GM18526 (cell line): ENCODE measurements around the gene MRPL20.

Source experiments
- POLR2A ChIP-seq: IDR thresholded peaks from 3 replicates; pipeline ENCODE4 v1.6.1; 2011; ENCODE audit not compliant: insufficient read length; ENCODE audit errors: extremely low read depth

Gene MRPL20

DNA sequence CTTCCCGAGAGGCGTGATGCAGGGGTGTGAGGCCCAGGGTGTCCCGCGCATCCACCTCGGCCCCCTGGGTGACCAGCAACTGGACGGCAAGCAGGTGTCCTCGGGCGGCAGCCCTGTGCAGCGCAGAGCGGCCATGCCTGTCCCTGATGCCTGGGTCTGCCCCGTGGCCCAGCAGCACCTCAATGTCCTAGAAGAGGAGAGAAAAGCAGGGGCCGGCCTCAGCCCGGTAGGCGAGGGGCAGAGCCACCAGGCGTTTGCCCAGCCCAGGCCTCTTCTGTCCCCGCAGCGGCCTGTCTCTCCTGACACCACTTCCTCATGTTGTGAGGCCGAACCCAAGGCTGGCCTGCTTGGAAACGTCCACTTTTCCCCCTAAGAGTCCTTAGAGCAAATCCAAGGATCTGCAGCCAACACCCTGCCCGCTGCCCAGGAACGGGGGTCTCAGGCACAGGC, 12.3 kb upstream of the MRPL20 start:
- TF ChIP-seq POLR2A, result no peak

DNA sequence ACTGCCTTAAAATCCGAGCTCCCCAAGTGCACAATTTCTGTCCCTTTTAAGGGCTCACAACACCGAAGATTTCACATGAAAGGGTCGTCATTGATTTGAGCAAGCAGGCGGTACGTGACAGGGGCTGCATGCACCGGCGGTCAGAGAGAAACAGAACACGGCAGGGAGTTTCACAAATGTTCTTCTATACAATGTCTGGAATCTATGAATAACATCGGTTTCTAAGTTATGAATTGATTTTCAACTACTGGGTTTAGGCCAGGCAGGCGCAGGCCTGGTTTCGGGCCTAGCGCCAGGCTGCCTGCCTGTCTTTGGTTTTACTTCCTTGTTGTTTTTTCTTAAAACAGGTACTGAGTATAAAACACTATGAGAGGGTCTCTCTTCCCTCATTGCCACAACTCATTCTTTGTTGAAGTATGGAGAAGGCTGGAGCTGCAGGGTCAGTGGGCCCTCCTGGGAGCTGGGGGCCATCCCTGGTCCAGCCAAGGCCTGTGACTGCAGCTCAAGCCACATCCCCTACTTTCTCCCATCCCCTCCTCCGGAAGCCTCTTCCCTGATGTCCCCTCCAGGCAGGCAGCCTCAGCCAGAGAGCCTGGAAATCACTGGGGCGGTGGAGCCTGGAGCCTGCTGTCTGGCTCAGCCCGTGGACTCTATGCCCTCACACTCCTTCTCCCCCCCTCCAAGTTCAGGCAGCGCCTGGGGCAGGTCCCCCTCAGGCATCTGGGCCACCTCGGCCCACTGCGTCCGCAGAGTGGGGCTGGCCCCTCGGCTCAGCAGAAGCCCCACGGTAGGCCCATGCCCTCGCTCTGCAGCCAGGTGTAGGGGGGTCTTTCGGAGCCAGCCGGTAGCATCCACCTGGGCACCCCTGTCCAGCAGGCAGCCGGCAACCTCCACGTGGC, 11.6 kb upstream of the MRPL20 start:
- TF ChIP-seq POLR2A, result no peak

DNA sequence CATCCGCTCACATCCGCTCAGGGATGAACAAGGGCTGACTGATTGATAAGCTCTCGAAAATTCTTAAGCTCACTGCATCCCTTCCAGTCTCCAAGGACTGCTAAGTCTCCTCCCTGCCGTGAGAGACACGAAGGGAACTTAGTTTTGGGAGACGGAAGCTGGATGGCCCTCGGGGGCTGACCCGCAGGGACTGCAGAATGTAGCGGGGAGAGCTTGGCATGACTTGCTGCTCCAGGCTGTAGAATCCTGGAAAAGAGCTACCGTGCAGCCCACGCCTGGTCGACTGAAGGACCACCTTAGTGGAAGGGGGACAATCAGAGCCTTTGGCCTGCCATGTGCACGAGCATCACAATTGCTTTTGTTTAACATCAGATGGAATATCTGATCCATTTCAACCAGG, 8.7 kb upstream of the MRPL20 start:
- no peak for TF ChIP-seq POLR2A

DNA sequence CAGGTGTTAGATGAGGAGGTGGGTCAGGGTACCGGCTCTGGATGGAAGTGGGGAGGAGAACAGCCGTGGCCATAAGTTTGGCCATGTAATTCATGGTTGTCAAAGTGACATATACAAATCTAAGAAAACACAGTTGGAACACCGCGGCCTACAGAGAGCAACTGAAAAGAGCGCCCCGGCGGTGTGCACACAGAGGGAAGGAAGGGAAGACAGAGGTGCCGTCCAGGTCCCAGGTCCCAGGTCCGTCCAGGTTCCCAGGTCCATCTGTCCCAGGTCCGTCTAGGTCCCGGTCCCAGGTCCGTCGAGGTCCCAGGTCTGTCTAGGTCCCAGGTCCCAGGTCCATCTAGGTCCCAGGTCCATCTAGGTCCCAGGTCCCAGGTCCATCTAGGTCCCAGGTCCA, 4.5 kb upstream of the MRPL20 start:
- TF ChIP-seq POLR2A, result no peak

DNA sequence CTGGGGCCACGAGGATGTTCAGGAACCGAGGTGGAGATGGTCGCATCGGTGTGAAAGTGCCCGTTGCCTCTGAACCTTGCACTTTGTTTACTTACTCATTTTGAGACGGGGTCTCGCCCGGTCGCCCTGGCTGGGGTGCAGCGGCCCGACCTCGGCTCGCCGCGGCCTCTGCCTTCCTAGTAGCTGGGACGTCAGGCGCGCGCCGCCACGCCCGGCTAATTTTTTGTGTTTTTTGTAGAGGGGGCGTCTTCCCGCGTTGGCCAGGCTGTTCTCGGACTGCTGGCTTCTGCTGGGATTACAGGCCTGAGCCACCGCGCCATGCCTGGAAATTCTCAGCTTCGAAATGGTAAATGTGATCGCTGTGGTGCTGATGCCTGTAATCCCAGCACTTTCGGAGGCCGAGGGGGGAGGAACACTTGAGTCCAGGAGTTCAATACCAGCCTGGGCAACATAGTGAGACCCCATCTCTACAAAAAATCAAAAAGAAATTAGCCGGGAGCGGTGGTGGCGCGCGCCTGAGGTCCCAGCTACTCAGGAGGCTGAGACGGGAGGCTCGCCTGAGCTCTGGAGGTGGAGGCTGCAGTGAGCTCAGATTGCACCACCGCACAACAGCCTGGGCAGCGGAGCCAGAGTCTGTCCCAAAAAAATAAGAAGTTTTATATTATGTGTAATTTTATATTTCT, 684 bp upstream of the MRPL20 start:
- TF ChIP-seq POLR2A, result no peak

DNA sequence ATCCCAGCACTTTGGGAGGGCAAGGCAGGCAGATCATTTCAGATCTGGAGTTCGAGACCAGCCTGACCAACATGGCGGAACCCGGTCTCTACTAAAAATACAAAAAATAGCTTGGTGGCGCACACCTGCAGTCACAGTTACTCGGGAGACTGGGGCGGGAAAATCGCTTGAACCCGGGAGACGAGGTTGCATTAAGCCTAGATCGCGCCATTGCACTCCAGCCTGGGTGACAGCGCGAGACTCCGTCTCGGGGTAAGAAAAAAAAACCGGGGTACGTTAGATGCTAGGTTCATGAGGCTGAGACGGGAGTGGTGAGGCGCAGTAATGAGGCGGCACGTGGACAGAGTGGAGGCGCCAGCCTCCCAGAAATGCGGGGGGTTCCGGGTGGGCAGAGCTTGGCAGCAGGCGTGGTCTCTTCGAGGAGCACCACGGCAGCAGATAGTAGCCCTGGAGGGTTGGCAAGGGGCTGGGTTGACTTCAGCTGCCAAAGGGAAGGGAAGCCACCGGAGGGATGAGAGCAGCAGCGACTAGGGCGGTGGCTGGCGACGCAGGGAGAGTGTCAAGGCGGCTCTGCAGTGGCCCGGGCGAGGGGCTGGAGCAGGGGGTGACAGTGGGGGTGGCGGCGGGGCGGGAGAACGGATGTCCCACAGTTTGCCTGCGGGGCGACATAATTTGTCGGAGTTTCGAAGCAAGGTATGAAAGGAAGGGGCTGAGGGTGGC, 832 bp downstream of the MRPL20 start:
- no peak for TF ChIP-seq POLR2A

DNA sequence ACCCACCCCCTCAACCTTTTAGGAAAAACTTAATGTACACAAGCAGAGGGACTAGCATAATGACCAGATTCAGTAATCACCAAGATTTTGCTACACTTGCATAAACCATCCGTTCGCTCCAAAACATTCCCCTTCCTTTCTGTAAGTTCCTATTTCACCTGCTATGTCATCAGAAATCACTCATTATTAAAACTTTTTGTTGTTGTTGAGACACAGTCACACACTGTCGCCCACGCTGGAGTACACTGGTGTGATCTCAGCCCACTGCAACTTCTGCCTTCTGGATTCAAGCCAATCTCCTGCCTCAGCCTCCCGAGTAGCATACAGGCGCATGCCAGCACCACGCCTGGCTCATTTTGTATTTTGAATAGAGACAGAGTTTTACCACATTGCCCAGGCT, 3.4 kb downstream of the MRPL20 start:
- no peak for TF ChIP-seq POLR2A

DNA sequence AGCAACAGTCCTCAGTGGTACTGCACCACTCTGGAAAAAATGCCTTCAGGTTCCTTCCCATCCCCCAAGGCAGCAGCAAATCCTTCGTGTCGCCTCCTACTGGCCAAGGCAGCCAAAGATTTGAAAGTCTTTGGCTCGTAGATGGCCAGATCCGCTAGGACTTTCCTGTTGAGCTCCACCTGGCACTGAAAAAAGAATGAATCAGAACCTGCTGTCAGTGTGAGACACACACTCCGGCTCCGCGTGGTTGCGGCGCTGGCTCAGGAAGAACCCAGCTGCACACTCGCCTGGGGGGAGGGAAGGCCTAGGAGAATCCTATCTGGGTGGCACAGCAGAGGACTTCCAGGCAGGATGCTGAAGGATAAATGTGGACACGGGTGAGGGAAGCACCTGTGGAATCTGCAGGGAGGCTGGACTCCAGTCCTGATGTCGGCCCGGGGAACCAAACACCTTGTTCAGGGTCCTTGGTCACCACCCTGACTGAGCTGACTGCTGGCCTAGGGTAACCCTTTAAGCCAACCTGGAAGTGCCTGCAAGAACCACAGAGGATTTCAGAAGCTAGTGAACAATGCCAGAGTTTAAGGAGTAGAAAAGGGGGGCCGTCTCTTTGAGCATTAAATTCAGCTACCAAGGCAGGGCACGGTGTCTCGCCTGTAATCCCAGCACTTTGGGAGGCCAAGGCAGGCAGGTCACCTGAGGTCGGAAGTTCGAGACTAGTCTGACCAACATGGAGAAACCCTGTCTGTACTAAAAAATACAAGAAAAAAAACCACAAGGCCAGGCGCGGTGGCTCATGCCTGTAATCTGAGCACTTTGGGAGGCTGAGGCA, 4.8 kb downstream of the MRPL20 start:
- TF ChIP-seq POLR2A, result no peak

DNA sequence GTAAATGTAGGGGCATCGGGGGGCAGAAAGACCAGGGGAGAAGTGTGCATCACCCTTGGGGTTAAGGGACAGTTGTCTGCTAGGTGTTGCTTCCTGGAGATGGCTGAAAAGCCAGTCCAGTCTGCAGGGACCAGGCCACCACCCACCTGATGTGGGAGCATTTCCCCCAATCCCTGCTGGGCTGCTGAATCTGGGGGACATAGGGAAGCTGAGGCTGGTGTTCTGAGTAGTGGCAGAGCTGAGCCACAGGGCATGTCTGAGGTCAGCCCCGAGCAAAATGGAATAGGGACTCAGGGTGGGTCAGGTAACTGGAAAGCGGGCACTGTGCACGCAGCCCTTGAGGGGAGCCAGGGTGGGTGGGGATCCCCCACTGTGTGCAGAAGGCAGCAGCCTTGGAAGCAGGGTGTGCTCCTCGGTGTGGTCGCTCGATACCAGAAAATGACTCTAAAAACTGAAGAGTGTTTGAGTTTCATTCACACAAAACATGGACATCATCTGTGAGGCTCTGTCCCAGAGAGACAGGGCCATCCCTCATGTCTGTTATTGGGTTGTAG, 5.6 kb downstream of the MRPL20 start:
- TF ChIP-seq POLR2A, result no peak

DNA sequence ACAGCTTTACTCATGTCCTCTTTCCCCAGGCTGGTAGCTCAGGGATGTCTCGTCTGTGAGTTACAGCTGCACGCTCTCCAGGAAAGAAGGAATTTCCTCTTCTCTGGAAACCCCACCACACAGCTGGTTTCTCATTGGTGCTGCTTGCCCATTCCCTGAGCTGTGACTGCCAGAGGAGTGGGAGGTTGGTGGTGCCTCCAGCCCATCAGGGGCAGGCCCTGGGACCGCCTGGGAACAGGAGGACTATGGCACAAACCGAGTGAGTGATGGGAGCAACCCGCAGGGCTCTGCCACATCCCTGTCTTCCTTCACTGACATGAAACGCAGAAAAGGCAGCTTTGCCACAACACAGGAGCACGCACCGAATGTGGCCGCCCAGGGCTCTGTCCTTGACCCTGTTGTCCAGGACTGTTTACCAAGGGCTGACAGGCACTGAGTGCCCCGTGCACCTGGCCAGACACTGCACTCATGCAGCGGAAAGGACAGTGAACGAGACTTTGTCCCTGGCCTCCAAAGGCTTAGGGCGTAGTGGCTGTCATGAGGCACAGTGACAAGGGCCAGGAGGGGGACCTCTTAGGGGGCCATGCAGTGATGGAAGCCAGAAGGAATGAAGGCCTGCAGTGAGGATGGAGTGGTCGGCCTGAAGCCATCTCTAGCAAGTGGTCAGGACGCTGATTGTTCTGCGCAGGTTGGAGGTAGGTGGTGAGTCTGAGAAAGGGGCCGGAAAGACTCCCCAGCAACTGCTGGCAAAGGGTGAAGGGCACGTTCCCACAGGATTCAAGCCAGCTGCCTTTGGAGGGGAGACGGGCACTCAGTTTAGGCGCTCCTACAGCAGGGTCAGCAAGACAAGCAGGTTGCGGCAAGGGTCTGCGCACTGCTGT, 6.3 kb downstream of the MRPL20 start:
- peak; percentile 36 for TF ChIP-seq POLR2A

DNA sequence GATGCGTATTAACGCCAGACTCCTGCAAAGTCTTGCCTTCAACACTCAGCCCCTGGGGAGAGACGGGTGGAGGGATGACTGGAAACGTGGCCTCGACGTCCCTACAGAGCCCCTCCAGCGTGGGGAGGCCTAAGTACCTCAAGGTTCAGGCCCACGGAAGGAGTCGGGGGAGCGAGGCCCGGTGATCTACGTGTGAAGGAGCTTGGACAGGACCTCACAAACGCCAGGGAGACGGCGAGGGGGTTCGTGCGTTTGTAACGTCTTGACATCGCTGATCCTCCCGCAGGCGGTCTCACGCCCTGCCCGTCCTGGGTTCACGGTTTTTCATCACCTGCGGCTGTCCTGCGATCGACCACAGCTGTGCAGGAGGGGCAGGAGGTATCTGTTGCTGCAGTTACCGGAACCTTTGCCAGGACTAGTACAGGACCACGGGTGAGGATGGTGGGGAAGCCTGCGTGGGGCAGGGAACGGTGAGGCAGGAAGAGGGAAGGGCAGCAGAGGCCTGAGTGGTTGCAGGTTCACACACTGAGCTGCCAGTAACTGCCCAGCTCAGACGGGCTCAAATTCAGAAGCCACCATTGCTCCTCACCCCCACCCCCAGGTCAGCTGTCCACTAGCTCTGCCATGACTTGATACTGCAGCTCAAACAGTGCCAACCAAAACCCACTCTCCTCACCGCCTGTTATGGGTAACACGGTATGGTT, 7.1 kb downstream of the MRPL20 start:
- TF ChIP-seq POLR2A, result peak; percentile 4

DNA sequence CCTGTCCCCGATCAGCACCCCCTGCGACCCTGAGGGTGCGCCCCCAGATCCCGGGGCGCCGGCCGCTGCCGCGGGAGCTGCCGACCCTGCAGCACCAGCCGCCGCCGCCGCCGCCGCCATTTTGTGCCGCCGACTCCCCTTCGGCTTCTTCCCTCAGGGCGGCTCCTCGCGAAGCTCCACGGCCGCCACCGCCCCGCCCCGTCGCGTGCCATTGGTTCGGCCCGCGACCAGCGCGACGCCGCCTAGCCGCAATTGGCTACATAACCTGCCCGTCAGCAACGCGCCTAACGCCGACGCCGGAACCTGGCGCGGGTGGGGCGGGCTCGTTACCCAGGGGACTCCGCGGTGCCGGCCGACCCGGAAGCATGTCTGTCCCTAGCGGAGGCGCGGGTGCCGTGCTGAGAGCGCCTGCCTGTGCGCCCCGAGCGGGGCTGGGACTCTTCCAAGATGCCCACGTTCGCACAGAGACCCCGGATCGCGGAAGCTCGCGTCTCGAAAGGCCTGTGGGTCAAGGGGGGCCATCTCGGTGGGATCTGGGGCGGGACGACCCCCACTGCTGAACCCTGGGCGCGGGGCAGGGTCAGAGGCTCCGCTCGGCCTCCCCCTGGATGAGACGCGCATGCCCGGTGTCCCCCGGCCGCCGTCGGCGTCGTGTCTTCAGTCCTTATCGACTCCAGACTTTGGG, 7.8 kb downstream of the MRPL20 start, which contains the start of gene CCNL2:
Gene CCNL2 (minus strand): TSS at position 149 of the 685 bp plus-strand sequence. CDS start 29 bp downstream, at position 120.
- TF ChIP-seq POLR2A, result peak; percentile 93
